ENCODE measurements around the gene ARRB1. TPM values are rescaled to one million over a fixed set of nuclear protein-coding genes. Genes with fewer than 3 reads are reported as not detected.

ARRB1 gene
- total and polyA plus RNA-seq, 9 of the 15 experiments (the other 6 are each of a cell fraction or from before 2014, with no cell fraction given), result 6.6 to 45.4 (median 28.5) TPM

- no peaks in the 10 kb centered on the region for H3K79me2 ChIP-seq (ENCODE audit: control insufficient read depth, insufficient read depth, low read length)
- H3K9me3 ChIP-seq (replicated peaks; ENCODE audit: control insufficient read depth, insufficient read depth, low read depth, low read length), result no peaks in the 10 kb centered on the region
- H3K9ac ChIP-seq (ENCODE audit: insufficient read depth in 1 of 2, low read depth in 2 of 2, low read length in 2 of 2), result no peak overlapping the region; a peak in 1 of 4 replicates
- H4K20me1 ChIP-seq (replicated peaks; ENCODE audit: control insufficient read depth, insufficient read depth, low read length), result peaks cover 5% of the 10 kb centered on the region; the same call in 1 of the 2 replicates
- H3K4me1 ChIP-seq (replicated peaks in 1 of 2; ENCODE audit: control insufficient read depth in 2 of 2, insufficient read depth in 2 of 2, low read length in 2 of 2), result no peaks in the 10 kb centered on the region
- H3K27ac ChIP-seq (ENCODE audit: extremely low read depth, low read depth, low read length), result no peak overlapping the region
- CTCF ChIA-PET (ENCODE audit: low intra/inter-chr PET ratio), result no interaction called here
- no peaks in the 10 kb centered on the region for H3K9me1 ChIP-seq (ENCODE audit: control insufficient read depth, insufficient read depth, low read length)
- no TSS peak for BruUV-seq (replicated peaks)
- no peak for FAIRE-seq
- no peaks in the 10 kb centered on the region for H3K36me3 ChIP-seq (ENCODE audit: control insufficient read depth, insufficient read depth, low read length)
- intact Hi-C loops (cut with micrococcal nuclease) (no loop called here), in situ Hi-C loops (cut with MboI) (no loop called here)
- DNase-seq (ENCODE audit: extremely low read depth in 1 of 4, low spot score in 3 of 4), result no peak
- H2AFZ ChIP-seq (ENCODE audit: low read depth, low read length), result no peak overlapping the region
- ATAC-seq, result no peak
- POLR2A ChIA-PET, result interaction anchor here (1.5 kb wide), 1 partner anchor 11 kb away, joined by 4 read pairs; no protein-coding TSS in a partner anchor
- WGBS (ENCODE audit: insufficient coverage, low coverage, missing lambda C conversion rate), result 0% methylated on average over 4 of the region's 4 CpGs
- no peak overlapping the region for H3K4me3 ChIP-seq
- H3K27me3 ChIP-seq (ENCODE audit: control insufficient read depth in 2 of 2, insufficient read depth in 2 of 2, low read length in 2 of 2), result peaks cover 19 to 56% of the 10 kb centered on the region in 2 experiments
- TF ChIP-seq SMAD1 (IDR thresholded peaks at IDR 0.05; ENCODE audit: low read depth, low read length, partially characterized antibody) (no peak), ASH1L (IDR thresholded peaks at IDR 0.05; ENCODE audit: borderline replicate concordance, low read depth, partially characterized antibody) (no peak), STAT6 (CRISPR knock-in tag; IDR thresholded peaks at IDR 0.05) (no peak), ZNF583 (CRISPR knock-in tag; IDR thresholded peaks at IDR 0.05) (no peak), RBM14 (IDR thresholded peaks at IDR 0.05; ENCODE audit: borderline replicate concordance, insufficient read depth, low read depth, low read length) (no peak), TEAD2 (tag; IDR thresholded peaks at IDR 0.05) (no peak), SRF (CRISPR knock-in tag; IDR thresholded peaks at IDR 0.05) (no peak), JUN (IDR thresholded peaks at IDR 0.05; ENCODE audit: borderline replicate concordance, low read depth, low read length) (no peak), JUN (CRISPR knock-in tag; IDR thresholded peaks at IDR 0.05; ENCODE audit: borderline replicate concordance) (no peak), MCM2 (IDR thresholded peaks at IDR 0.05; ENCODE audit: low read depth) (no peak)
- TF ChIP-seq, protein P1, sequence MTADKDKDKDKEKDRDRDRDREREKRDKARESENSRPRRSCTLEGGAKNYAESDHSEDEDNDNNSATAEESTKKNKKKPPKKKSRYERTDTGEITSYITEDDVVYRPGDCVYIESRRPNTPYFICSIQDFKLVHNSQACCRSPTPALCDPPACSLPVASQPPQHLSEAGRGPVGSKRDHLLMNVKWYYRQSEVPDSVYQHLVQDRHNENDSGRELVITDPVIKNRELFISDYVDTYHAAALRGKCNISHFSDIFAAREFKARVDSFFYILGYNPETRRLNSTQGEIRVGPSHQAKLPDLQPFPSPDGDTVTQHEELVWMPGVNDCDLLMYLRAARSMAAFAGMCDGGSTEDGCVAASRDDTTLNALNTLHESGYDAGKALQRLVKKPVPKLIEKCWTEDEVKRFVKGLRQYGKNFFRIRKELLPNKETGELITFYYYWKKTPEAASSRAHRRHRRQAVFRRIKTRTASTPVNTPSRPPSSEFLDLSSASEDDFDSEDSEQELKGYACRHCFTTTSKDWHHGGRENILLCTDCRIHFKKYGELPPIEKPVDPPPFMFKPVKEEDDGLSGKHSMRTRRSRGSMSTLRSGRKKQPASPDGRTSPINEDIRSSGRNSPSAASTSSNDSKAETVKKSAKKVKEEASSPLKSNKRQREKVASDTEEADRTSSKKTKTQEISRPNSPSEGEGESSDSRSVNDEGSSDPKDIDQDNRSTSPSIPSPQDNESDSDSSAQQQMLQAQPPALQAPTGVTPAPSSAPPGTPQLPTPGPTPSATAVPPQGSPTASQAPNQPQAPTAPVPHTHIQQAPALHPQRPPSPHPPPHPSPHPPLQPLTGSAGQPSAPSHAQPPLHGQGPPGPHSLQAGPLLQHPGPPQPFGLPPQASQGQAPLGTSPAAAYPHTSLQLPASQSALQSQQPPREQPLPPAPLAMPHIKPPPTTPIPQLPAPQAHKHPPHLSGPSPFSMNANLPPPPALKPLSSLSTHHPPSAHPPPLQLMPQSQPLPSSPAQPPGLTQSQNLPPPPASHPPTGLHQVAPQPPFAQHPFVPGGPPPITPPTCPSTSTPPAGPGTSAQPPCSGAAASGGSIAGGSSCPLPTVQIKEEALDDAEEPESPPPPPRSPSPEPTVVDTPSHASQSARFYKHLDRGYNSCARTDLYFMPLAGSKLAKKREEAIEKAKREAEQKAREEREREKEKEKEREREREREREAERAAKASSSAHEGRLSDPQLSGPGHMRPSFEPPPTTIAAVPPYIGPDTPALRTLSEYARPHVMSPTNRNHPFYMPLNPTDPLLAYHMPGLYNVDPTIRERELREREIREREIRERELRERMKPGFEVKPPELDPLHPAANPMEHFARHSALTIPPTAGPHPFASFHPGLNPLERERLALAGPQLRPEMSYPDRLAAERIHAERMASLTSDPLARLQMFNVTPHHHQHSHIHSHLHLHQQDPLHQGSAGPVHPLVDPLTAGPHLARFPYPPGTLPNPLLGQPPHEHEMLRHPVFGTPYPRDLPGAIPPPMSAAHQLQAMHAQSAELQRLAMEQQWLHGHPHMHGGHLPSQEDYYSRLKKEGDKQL (CRISPR knock-in tag; IDR thresholded peaks at IDR 0.05; ENCODE audit: borderline replicate concordance), result no peak
- no peak overlapping the region for H3K4me2 ChIP-seq (ENCODE audit: insufficient read depth, low read length)
Observed at GRCh38 chr11:75225794-75226193, 125.7 kb downstream of the ARRB1 start.
